IPS-20b (cell line): ENCODE measurements around the gene ZNF423.

Source experiments
- H3K27ac ChIP-seq: one replicate; pipeline ENCODE4 v1.5.1; 2013; ENCODE audit warnings: low read length
- H3K27me3 ChIP-seq: 2 replicates; pipeline ENCODE4 v1.6.1; 2013; ENCODE audit warnings: mild to moderate bottlenecking, low read length, inconsistent platforms; ENCODE audit not compliant: insufficient read depth
- H3K36me3 ChIP-seq: 2 replicates; pipeline ENCODE4 v1.6.1; 2013; ENCODE audit warnings: low read depth, mild to moderate bottlenecking, inconsistent platforms, low read length, moderate library complexity; ENCODE audit not compliant: insufficient read depth
- H3K4me1 ChIP-seq: 2 replicates; pipeline ENCODE4 v1.6.1; 2013; ENCODE audit warnings: mild to moderate bottlenecking, control low read depth, inconsistent platforms, low read length, moderate library complexity; ENCODE audit not compliant: insufficient read depth
- H3K4me3 ChIP-seq: 2 replicates; pipeline ENCODE4 v1.5.1; 2013; ENCODE audit warnings: mild to moderate bottlenecking, low read length, inconsistent platforms
- H3K9ac ChIP-seq: 2 replicates; pipeline ENCODE4 v1.6.1; 2013; ENCODE audit warnings: low read depth, mild to moderate bottlenecking, inconsistent platforms, low read length, moderate library complexity
- H3K9me3 ChIP-seq: 2 replicates; pipeline ENCODE4 v1.6.1; 2013; ENCODE audit warnings: mild to moderate bottlenecking, low read depth, low read length, inconsistent platforms; ENCODE audit not compliant: insufficient read depth

ZNF423 gene

DNA sequence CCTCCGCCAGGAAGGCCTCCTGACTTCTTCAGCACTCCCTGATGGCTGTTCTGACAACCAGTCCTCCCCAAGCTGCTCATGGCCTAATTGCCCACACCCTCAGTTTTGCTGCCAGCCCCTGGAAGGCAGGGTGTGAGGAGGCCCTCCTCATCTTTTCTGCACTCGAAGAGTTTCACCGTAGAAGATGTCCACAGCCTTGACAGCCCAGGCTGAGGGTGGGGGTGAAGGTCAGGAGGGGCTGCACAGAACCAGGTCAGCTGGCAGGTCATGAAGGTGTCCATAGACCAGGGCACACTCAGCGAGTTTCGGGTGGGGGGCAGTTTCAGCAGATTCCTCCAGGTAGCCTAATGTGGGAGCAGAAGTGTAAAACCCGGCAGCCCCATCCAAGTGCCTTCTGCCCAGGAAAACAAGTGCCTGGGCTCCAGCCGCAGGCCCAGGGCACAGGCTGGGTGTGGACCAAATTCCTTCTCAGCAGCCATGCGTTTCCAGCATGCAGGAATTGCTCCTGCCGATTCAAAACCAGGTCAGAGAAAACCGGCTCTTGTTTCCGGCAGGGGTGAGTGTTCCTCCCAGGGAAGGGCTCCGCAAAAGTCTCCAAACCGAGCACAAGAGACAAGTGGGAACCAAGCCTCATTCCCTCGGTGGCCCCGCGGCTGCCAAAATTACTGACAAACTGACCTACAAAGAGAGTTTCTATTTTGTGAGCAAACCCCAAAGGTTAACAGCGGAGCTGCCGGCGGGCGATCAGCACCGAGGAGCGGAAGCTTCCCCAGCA, 253.5 kb downstream of the ZNF423 start:
- Histone ChIP-seq H3K9me3 (no peaks in the 10 kb centered on the region), H3K4me1 (peaks cover 2% of the 10 kb centered on the region; the same call in 1 of the 2 replicates), H3K27ac (no peak overlapping the region), H3K4me3 (no peak overlapping the region), H3K9ac (no peak overlapping the region), H3K36me3 (no peaks in the 10 kb centered on the region), H3K27me3 (no peaks in the 10 kb centered on the region)

DNA sequence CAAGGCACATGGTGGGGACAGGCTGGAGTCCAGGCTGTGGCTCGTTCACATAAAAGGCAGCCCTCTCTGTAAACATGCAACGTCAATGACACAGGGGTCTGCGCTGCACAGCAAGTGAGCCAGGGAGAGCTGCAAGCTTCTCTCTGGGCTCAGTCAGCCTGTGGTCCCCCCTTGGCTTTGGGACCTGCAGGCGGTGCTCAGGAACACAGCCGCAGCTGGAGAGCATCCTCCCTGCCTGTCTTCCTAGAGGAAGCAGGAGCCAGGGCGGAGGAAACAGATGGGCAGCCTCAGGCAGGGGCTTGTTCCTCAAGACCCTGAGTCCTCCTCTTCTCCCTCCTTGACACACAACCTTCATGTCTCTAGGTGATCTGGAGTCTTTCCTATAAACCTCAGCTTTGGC, 254.3 kb downstream of the ZNF423 start:
- H3K9me3 ChIP-seq, result no peaks in the 10 kb centered on the region
- H3K27ac ChIP-seq, result no peak overlapping the region
- no peak overlapping the region for H3K4me3 ChIP-seq
- no peak overlapping the region for H3K9ac ChIP-seq
- H3K27me3 ChIP-seq, result no peaks in the 10 kb centered on the region
- no peaks in the 10 kb centered on the region for H3K36me3 ChIP-seq
- peaks cover 10% of the 10 kb centered on the region; the same call in 1 of the 2 replicates for H3K4me1 ChIP-seq

DNA sequence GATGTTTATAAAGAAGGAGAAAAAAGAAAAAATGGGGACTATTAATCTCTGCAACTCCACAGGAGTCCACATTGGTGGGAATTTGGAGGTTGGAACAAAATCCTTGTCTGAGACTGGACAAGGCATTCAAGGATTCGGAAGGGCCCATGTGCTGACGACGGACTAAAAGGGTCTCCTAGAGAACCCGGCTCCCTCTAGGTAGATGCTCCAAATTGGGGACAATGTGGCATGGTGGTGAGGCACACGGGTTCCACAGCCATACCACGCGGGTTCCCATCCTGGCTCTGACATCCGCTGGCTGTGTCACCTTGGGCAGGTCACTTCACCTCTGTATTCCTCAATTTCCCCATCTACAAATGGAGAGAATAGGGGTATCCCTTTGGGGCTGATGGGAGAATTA, 254.9 kb downstream of the ZNF423 start:
- H3K9me3 ChIP-seq, result no peaks in the 10 kb centered on the region
- no peak overlapping the region for H3K9ac ChIP-seq
- no peaks in the 10 kb centered on the region for H3K36me3 ChIP-seq
- no peak overlapping the region for H3K27ac ChIP-seq
- no peaks in the 10 kb centered on the region for H3K27me3 ChIP-seq
- no peak overlapping the region for H3K4me3 ChIP-seq
- peaks cover 16% of the 10 kb centered on the region; the same call in 1 of the 2 replicates for H3K4me1 ChIP-seq

DNA sequence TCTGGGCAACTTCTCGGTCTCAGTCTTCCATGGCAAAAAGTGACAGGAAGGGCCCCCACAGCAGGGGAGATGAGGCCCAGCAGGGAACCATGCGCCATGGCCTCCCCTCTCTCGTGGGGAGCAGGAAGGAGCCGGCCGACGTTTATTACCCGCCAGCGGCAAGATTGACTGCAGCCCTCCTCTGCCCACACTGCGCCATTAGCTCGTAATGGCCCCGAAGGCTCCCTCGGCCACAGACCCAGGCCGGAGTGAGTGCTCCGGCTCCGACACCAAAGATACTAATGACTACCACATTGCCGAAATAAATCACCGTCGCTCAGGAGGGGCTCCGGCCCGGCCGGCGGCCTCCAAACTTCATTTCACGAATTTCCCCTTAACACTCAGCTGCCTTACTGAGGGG, 255.4 kb downstream of the ZNF423 start:
- peaks cover 21% of the 10 kb centered on the region; the same call in 1 of the 2 replicates for H3K4me1 ChIP-seq
- no peaks in the 10 kb centered on the region for H3K27me3 ChIP-seq
- H3K9me3 ChIP-seq, result no peaks in the 10 kb centered on the region
- no peak overlapping the region for H3K27ac ChIP-seq
- H3K4me3 ChIP-seq, result no peak overlapping the region
- H3K9ac ChIP-seq, result no peak overlapping the region
- no peaks in the 10 kb centered on the region for H3K36me3 ChIP-seq

DNA sequence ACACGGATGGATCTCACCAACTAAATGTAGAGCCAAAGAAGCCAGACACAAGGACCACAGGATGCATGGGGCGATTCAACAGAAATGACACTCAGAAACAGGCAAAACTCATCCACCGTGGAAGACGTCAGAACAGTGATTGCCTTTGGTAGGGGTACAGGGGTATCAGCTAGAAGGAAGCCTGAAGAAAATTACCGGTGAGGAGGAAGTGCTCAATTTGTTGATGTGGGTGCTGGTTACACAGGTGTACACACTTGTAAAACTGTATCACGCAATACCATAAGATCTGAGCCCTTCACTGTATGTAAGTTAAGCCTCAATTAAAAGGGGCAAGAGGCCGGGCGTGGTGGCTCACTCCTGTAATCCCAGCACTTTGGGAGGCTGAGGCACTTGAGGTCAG, 256.2 kb downstream of the ZNF423 start:
- no peak overlapping the region for H3K4me3 ChIP-seq
- H3K9me3 ChIP-seq, result no peaks in the 10 kb centered on the region
- H3K27me3 ChIP-seq, result no peaks in the 10 kb centered on the region
- no peak overlapping the region for H3K9ac ChIP-seq
- H3K27ac ChIP-seq, result no peak overlapping the region
- no peaks in the 10 kb centered on the region for H3K36me3 ChIP-seq
- peaks cover 28% of the 10 kb centered on the region; the same call in 1 of the 2 replicates for H3K4me1 ChIP-seq

DNA sequence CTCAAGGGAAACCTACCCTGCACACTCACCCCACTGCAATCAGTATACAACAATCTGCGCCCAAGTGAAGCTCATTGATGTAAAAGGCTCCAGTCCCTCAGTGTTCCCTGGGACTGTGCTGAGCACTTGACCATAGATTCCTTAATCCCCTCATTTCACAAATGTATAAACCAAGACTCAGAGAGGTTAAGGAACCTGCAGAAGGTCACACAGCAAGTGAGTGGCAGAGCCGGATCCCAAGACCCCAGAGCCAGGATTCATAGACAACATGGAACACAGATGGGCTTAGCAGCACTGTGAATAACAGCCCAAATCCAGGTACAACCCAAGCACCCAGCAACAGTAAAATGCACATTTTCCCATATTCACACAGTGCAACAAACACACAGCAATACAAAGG, 256.6 kb downstream of the ZNF423 start:
- Histone ChIP-seq H3K4me3 (no peak overlapping the region), H3K4me1 (peaks cover 30% of the 10 kb centered on the region; the same call in 1 of the 2 replicates), H3K27me3 (no peaks in the 10 kb centered on the region)

DNA sequence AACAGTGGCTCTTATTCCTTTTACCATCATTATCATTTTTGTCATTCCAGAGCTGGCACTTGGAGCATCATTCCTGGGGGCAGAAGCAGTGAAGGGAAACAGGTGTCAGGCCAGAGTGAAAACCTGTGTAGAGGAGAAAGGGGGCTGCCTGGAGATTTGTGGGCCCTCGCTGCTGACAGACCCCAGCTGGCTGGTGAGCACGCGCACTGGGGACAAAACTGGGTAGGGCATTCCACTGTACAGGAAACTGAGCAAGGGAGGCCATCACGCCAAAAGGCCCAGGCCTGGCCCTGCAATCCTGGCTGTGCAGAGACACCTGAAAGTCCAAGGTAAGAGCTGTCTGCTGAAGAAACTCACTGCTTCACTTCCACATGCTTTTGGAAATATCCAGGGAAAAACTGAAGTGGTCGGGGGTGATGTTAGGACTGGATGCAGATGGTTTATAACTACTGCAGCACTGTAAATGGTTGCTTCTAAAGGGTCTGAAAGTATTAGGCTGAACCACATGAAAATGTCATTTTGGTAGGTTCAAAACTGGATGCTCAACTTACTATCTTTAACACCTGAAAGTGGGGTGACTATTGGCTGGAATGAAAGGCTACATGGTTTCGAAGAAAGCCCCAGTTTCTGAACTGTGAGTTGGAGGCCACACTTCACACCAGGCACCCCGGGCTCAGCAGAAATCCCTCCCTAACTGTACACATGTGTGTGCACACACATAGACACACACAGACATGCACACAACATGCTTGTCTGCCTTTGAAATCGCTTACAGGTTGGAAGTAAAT, 257.3 kb downstream of the ZNF423 start:
- no peaks in the 10 kb centered on the region for H3K27me3 ChIP-seq
- H3K4me1 ChIP-seq, result peaks cover 31% of the 10 kb centered on the region; the same call in 1 of the 2 replicates
- no peak overlapping the region for H3K4me3 ChIP-seq
- H3K36me3 ChIP-seq, result no peaks in the 10 kb centered on the region
- no peaks in the 10 kb centered on the region for H3K9me3 ChIP-seq
- H3K9ac ChIP-seq, result no peak overlapping the region
- no peak overlapping the region for H3K27ac ChIP-seq

More for the DNA sequence above, 256.6 kb downstream of the ZNF423 start:
- Histone ChIP-seq H3K9me3 (no peaks in the 10 kb centered on the region), H3K27ac (no peak overlapping the region), H3K36me3 (no peaks in the 10 kb centered on the region), H3K9ac (no peak overlapping the region)

DNA sequence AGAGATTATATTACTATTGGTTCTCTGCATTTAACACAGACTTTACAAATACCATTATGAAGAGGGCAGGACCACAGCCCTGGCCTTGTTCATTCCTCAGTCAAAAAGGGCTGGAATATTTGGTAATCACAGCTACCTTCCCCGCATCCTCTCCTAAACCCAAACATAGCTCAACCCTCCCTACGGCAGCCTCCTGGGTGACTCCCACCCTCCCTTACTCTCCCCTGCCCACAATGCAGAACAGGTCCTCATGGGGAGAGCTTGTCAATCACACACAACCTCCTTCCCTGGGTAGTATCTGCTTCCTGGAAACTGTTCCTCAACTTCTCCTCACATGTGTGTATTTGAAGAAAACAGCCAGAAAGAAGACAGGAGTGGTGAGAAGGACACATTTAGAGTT, 258.1 kb downstream of the ZNF423 start:
- H3K9me3 ChIP-seq, result no peaks in the 10 kb centered on the region
- peaks cover 31% of the 10 kb centered on the region; the same call in 1 of the 2 replicates for H3K4me1 ChIP-seq
- no peak overlapping the region for H3K9ac ChIP-seq
- no peak overlapping the region for H3K27ac ChIP-seq
- no peaks in the 10 kb centered on the region for H3K27me3 ChIP-seq
- H3K4me3 ChIP-seq, result no peak overlapping the region
- H3K36me3 ChIP-seq, result no peaks in the 10 kb centered on the region

DNA sequence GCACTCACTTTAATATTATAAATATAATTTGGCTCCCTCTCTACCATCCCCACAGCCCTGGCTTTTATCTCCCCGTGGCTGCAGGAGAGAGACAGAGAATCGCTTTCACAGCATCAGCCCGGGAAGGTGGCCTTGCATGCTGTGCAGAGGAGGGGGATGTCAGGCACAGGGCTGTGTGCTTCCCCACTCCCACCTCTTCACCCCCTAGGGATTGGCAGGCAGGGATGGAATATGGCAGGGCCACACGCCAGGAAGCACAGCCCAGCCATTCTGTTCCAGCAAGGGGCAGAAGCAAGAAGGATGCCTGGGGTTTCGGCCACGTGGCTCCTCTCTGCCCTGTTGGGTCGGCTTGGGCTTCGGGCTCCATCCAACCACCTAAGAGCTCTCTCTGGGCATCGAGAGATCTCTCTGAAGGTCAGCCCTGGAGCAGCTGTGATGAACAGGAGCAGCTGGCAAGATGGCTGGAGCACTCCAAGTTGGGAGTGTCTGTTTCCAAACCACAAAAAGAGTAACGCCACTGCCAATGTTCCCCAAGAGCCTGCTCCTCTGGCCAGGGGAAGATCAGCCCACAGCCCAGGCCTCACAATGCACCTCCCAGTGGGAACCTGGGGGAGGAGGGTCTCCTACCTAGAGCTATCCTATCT, 259.1 kb downstream of the ZNF423 start:
- H3K9me3 ChIP-seq, result no peaks in the 10 kb centered on the region
- H3K27ac ChIP-seq, result no peak overlapping the region
- H3K36me3 ChIP-seq, result no peaks in the 10 kb centered on the region
- H3K4me1 ChIP-seq, result peaks cover 31% of the 10 kb centered on the region; the same call in 1 of the 2 replicates
- no peak overlapping the region for H3K4me3 ChIP-seq
- H3K27me3 ChIP-seq, result no peaks in the 10 kb centered on the region
- H3K9ac ChIP-seq, result peak overlapping the region; percentile 38; the same call in 1 of the 2 replicates

DNA sequence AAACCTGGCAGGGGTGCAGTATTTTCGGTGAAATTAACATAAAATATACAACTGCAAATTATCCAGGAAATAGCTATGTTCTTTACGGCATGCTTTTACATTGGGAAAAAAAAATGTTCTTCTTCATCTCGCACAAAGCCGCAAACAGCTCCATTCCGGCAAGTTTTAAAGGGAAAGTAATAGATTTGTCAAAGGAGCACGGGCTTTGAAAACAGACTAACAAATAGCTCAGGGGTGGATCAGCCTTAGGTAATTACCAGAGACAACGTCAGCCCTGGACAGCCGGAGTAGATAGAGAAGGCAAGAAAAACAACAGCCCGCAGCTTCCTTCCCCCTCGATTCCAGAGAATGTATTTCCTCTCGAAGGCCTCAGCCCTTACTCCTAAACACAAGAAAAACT, 259.8 kb downstream of the ZNF423 start:
- Histone ChIP-seq H3K4me3 (no peak overlapping the region), H3K27ac (no peak overlapping the region), H3K27me3 (no peaks in the 10 kb centered on the region), H3K36me3 (no peaks in the 10 kb centered on the region), H3K4me1 (peaks cover 31% of the 10 kb centered on the region; the same call in 1 of the 2 replicates), H3K9ac (peak overlapping the region; percentile 38; the same call in 1 of the 2 replicates), H3K9me3 (no peaks in the 10 kb centered on the region)

DNA sequence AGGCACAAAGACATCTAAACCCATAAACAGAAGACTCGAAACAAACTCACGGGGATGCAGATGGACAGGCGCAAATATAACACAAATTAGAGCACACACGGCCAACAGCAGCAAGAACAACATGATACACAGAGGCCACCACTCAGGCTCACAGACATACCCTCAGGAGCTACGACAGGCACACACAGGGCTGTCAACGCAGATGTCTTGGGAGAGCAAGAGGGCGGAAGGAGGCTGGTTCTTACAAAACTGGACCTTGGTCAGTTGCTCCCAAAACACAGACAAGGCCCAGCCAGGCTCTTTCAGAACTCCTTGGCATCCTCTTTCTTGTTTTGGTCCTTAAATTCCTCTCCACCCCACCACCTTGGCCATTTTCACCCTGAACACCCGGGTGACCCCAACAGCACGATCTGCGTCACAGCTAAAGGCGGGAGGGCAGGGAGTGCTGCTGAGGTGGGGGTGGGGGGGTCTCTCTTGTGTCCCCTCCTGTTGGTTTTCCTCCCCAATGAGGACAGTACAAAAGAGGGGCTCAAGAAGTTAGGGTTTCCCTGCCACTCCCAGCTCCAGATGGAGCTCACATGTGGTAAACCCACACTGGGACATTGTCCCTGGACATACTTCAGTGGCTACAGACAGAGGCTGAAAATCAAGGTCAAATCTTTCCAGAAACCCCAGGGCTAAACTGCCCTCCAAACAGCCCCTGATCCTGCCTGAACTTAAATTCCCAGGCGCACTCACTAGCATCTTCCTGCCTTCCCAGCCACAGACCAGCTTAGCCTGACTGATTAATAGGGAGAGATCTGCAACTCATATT, 261.0 kb downstream of the ZNF423 start:
- Histone ChIP-seq H3K9ac (peak overlapping the region; percentile 8; the same call in 1 of the 2 replicates), H3K27me3 (no peaks in the 10 kb centered on the region)

More for the DNA sequence above, 261.0 kb downstream of the ZNF423 start:
- no peaks in the 10 kb centered on the region for H3K36me3 ChIP-seq
- H3K4me1 ChIP-seq, result peaks cover 31% of the 10 kb centered on the region; the same call in 1 of the 2 replicates
- H3K27ac ChIP-seq, result no peak overlapping the region
- no peak overlapping the region for H3K4me3 ChIP-seq
- H3K9me3 ChIP-seq, result no peaks in the 10 kb centered on the region
